ENCODE results near the gene MSL3B.

Gene MSL3B

GRCh38 chr2:233833345-233833744 lies 34.8 kb downstream of the MSL3B start:
- peak; percentile 49 for DNase-seq (ENCODE audit: low read depth)

- peak; percentile 82 for DNase-seq (ENCODE audit: low read depth)
Observed at GRCh38 chr2:233832869-233833311, 35.3 kb downstream of the MSL3B start.

- DNase-seq (ENCODE audit: low read depth) = no peak
Observed at GRCh38 chr2:233832414-233832813, 35.8 kb downstream of the MSL3B start.

- DNase-seq (ENCODE audit: low read depth) = no peak
Observed at GRCh38 chr2:233831861-233832260, 36.3 kb downstream of the MSL3B start.

- DNase-seq (ENCODE audit: low read depth) = no peak
Observed at GRCh38 chr2:233831011-233831721, 37.0 kb downstream of the MSL3B start.

GRCh38 chr2:233830111-233830802 lies 37.9 kb downstream of the MSL3B start:
- DNase-seq (ENCODE audit: low read depth) = no peak

- DNase-seq (ENCODE audit: low read depth) = no peak
Observed at GRCh38 chr2:233829193-233830110, 38.7 kb downstream of the MSL3B start.

GRCh38 chr2:233828546-233829192 lies 39.5 kb downstream of the MSL3B start:
- no peak for DNase-seq (ENCODE audit: low read depth)

GRCh38 chr2:233824373-233824772 lies 43.8 kb downstream of the MSL3B start:
- no peak for DNase-seq (ENCODE audit: low read depth)

GRCh38 chr2:233823731-233824121 lies 44.5 kb downstream of the MSL3B start:
- no peak for DNase-seq (ENCODE audit: low read depth)

- DNase-seq (ENCODE audit: low read depth) = no peak
Observed at GRCh38 chr2:233822781-233823730, 45.1 kb downstream of the MSL3B start.

- DNase-seq (ENCODE audit: low read depth) = no peak
Observed at GRCh38 chr2:233822101-233822771, 46.0 kb downstream of the MSL3B start.

GRCh38 chr2:233821709-233822100 lies 46.5 kb downstream of the MSL3B start:
- no peak for DNase-seq (ENCODE audit: low read depth)

- DNase-seq (ENCODE audit: low read depth) = no peak
Observed at GRCh38 chr2:233821196-233821595, 47.0 kb downstream of the MSL3B start.

- DNase-seq (ENCODE audit: low read depth) = no peak
Observed at GRCh38 chr2:233820774-233821105, 47.4 kb downstream of the MSL3B start.

GRCh38 chr2:233819884-233820773 lies 48.1 kb downstream of the MSL3B start:
- DNase-seq (ENCODE audit: low read depth) = no peak

- DNase-seq (ENCODE audit: low read depth) = no peak
Observed at GRCh38 chr2:233818639-233819621, 49.3 kb downstream of the MSL3B start.
